WTC11 (cell line): ENCODE results near the gene ATG2A. TPM values are rescaled to one million over a fixed set of nuclear protein-coding genes. Genes with fewer than 3 reads are reported as not detected.

Experiments
- ATAC-seq: fragments of 200-7000 bp; cut with Tn5 transposase; 2 replicates; pipeline ENCODE4 v1.10.0; 2021; ENCODE audit warnings: mild to moderate bottlenecking, moderate library complexity
- CTCF ChIA-PET: fragments of 300-600 bp; sonication (Branson Sonifier 250); formaldehyde crosslinking; loops from one replicate; lab custom pipeline; 2021; ENCODE audit warnings: antibody characterized with exemption; lab: Charles Lee
- POLR2A ChIA-PET: fragments of 350-600 bp; sonication (Branson Sonifier 250); formaldehyde crosslinking; loops from one replicate; lab custom pipeline; 2021; ENCODE audit warnings: antibody characterized with exemption; lab: Charles Lee
- DNase-seq: peaks from one replicate; pipeline ENCODE4 v3.0.0; 2021; ENCODE audit warnings: low spot score
- H3K27ac Mint-ChIP-seq: 2 replicates; pipeline ENCODE4 v1.8.0; 2021; ENCODE audit warnings: mixed read lengths
- H3K27me3 Mint-ChIP-seq: 2 replicates; pipeline ENCODE4 v1.8.0; 2021; ENCODE audit warnings: low read depth, mild to moderate bottlenecking, moderate library complexity, mixed read lengths
- H3K36me3 Mint-ChIP-seq: 2 replicates; pipeline ENCODE4 v1.8.0; 2021; ENCODE audit warnings: mixed read lengths
- H3K4me1 Mint-ChIP-seq: 2 replicates; pipeline ENCODE4 v1.8.0; 2022; ENCODE audit warnings: mixed read lengths
- H3K4me3 Mint-ChIP-seq: 2 replicates; pipeline ENCODE4 v1.8.0; 2021; ENCODE audit warnings: mild to moderate bottlenecking, moderate library complexity, mixed read lengths
- H3K9me3 Mint-ChIP-seq: 2 replicates; pipeline ENCODE4 v1.8.0; 2021; ENCODE audit warnings: mixed read lengths
- ATF3 ChIP-seq: sonication (generic); formaldehyde crosslinking; conservative IDR thresholded peaks from 2 replicates; pipeline ENCODE4 v1.8.1; 2022; ENCODE audit warnings: mild to moderate bottlenecking, missing genetic modification reagents
- ATF6 ChIP-seq: sonication (generic); formaldehyde crosslinking; IDR thresholded peaks from 2 replicates; pipeline ENCODE4 v1.8.1; 2023; ENCODE audit warnings: mild to moderate bottlenecking, missing genetic modification reagents
- CDX4 ChIP-seq: fragments of 250-450 bp; sonication (Bioruptor Pico); IDR thresholded peaks from 2 replicates; pipeline ENCODE4 v1.9.0; 2021; ENCODE audit warnings: moderate library complexity, mild to moderate bottlenecking, inconsistent platforms, borderline replicate concordance
- E2F4 ChIP-seq: sonication (generic); formaldehyde crosslinking; IDR thresholded peaks from 2 replicates; pipeline ENCODE4 v1.8.1; 2022; ENCODE audit warnings: low read depth, mild to moderate bottlenecking, moderate library complexity, missing genetic modification reagents, borderline replicate concordance
- GRHL2 ChIP-seq: fragments of 250-450 bp; sonication (Bioruptor Pico); IDR thresholded peaks from 2 replicates; pipeline ENCODE4 v1.8.0; 2022; ENCODE audit warnings: mild to moderate bottlenecking, moderate library complexity; ENCODE audit not compliant: insufficient replicate concordance, severe bottlenecking
- GTF2I ChIP-seq: fragments of 250-450 bp; sonication (Bioruptor Pico); conservative IDR thresholded peaks from 2 replicates; pipeline ENCODE4 v1.4.0; 2021; ENCODE audit warnings: mild to moderate bottlenecking
- HMGA2 ChIP-seq: fragments of 250-450 bp; sonication (Bioruptor Pico); IDR thresholded peaks from 2 replicates; pipeline ENCODE4 v1.4.0; 2021; ENCODE audit warnings: mild to moderate bottlenecking, moderate library complexity
- MAX ChIP-seq: sonication (generic); formaldehyde crosslinking; IDR thresholded peaks from 2 replicates; pipeline ENCODE4 v1.8.0; 2022; ENCODE audit warnings: mild to moderate bottlenecking, missing genetic modification reagents
- MLX ChIP-seq: sonication (generic); formaldehyde crosslinking; IDR thresholded peaks from 2 replicates; pipeline ENCODE4 v1.8.1; 2023; ENCODE audit warnings: mild to moderate bottlenecking, missing genetic modification reagents, moderate library complexity
- NFE2L1 ChIP-seq: sonication (generic); formaldehyde crosslinking; IDR thresholded peaks from 2 replicates; pipeline ENCODE4 v1.8.1; 2023; ENCODE audit warnings: missing genetic modification reagents
- NR3C1 ChIP-seq: sonication (generic); formaldehyde crosslinking; conservative IDR thresholded peaks from 2 replicates; pipeline ENCODE4 v1.8.1; 2023; ENCODE audit warnings: low read depth, mild to moderate bottlenecking, missing genetic modification reagents
- SMAD4 ChIP-seq: sonication (generic); formaldehyde crosslinking; IDR thresholded peaks from 2 replicates; pipeline ENCODE4 v1.8.0; 2022; ENCODE audit warnings: mild to moderate bottlenecking, missing genetic modification reagents
- TEAD1 ChIP-seq: sonication (generic); formaldehyde crosslinking; IDR thresholded peaks from 2 replicates; pipeline ENCODE4 v1.8.0; 2022; ENCODE audit warnings: mild to moderate bottlenecking, missing genetic modification reagents
- ZNF138 ChIP-seq: sonication (generic); formaldehyde crosslinking; conservative IDR thresholded peaks from 2 replicates; pipeline ENCODE4 v1.8.1; 2022; ENCODE audit warnings: mild to moderate bottlenecking, moderate library complexity, missing genetic modification reagents
- ZNF219 ChIP-seq: sonication (generic); formaldehyde crosslinking; IDR thresholded peaks from 2 replicates; pipeline ENCODE4 v1.8.0; 2023; ENCODE audit warnings: missing genetic modification reagents, mild to moderate bottlenecking, borderline replicate concordance
- ZNF317 ChIP-seq: sonication (generic); formaldehyde crosslinking; IDR thresholded peaks from 2 replicates; pipeline ENCODE4 v1.8.1; 2023; ENCODE audit warnings: low read depth, mild to moderate bottlenecking, moderate library complexity, missing genetic modification reagents, borderline replicate concordance
- ZNF416 ChIP-seq: fragments of 250-450 bp; sonication (Bioruptor Pico); IDR thresholded peaks from 2 replicates; pipeline ENCODE4 v1.9.0; 2021; ENCODE audit warnings: mild to moderate bottlenecking, inconsistent platforms
- ZSCAN18 ChIP-seq: fragments of 250-450 bp; sonication (Bioruptor Pico); IDR thresholded peaks from 2 replicates; pipeline ENCODE4 v2.1.2; 2022; ENCODE audit warnings: mild to moderate bottlenecking, moderate library complexity
- total RNA-seq: library from RNA; stranded (reverse); gene quantifications from 3 replicates; pipeline ENCODE4 v1.2.3, GENCODE V29; 2021

The ATG2A gene
- total RNA-seq, 1 experiment from 2014 or later: 31.4 TPM

GRCh38 chr11:64848826-64849597, 68.0 kb downstream of the ATG2A start (continued):
- TF ChIP-seq ZNF138 (no peak), HMGA2 (CRISPR knock-in tag) (no peak), NFE2L1 (no peak)

GRCh38 chr11:64848214-64848825, 68.7 kb downstream of the ATG2A start:
- Mint-ChIP-seq H3K36me3 (no peaks in the 10 kb centered on the region), H3K4me3 (no peak overlapping the region), H3K9me3 (no peaks in the 10 kb centered on the region), H3K27ac (no peak overlapping the region), H3K4me1 (peaks cover 33% of the 10 kb centered on the region), H3K27me3 (no peaks in the 10 kb centered on the region)
- ChIA-PET POLR2A (interaction anchor here (0.7 to 1.6 kb wide), 4 partner anchors 15 to 148 kb away, joined by 3 to 6 read pairs (median 4); partner anchors contain the start of genes BATF2 and EHD1), CTCF (interaction anchor here (0.6 to 12.5 kb wide), 36 partner anchors 9 to 669 kb away, joined by 3 to 372 read pairs (median 5); partner anchors contain the start of genes ARL2, BATF2, EHD1 and GPHA2)
- no peak for ATAC-seq
- no peak for DNase-seq
- TF ChIP-seq ZNF138 (no peak), E2F4 (CRISPR knock-in tag) (no peak), MLX (no peak), GTF2I (CRISPR knock-in tag) (no peak), GRHL2 (CRISPR knock-in tag) (no peak), ZNF416 (CRISPR knock-in tag) (no peak), ATF3 (CRISPR knock-in tag) (no peak), SMAD4 (CRISPR knock-in tag) (no peak), NR3C1 (CRISPR knock-in tag) (no peak), ATF6 (no peak), ZNF219 (CRISPR knock-in tag) (no peak), ZNF317 (no peak), CDX4 (CRISPR knock-in tag) (no peak), TEAD1 (CRISPR knock-in tag) (no peak), ZSCAN18 (CRISPR knock-in tag) (no peak), MAX (no peak)
